ENCODE data around the gene MGME1.

DNA sequence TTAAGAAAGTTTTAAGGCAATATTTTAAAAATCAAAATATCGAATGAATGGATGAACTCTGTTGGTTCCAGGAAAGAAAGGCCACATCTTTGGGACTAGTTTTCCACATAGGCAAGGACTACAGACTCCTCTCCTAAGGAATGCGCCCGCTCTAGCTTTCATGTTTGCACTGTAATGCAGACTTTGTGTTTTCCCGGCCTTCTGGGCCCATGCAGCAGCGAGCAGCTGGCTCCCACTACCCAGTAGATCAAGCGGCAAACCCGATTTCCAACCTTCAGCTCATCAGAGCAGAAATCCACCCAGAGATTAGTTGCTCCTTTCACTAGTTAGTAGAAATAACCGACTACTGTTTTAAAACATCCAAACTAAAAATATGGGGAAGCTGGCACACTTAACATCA is 61.2 kb downstream of the MGME1 start:
- TF ChIP-seq BHLHE40 (IDR thresholded peaks at IDR 0.05; ENCODE audit: borderline replicate concordance) (no peak), ZNF384 (IDR thresholded peaks at IDR 0.05) (no peak), SUZ12 (IDR thresholded peaks at IDR 0.05) (no peak), TARDBP (IDR thresholded peaks at IDR 0.05) (no peak), ELF4 (IDR thresholded peaks at IDR 0.05) (no peak), L3MBTL2 (conservative IDR thresholded peaks at IDR 0.05) (no peak), FOXM1 (IDR thresholded peaks at IDR 0.05; ENCODE audit: borderline replicate concordance) (no peak), CTBP1 (IDR thresholded peaks at IDR 0.05; ENCODE audit: borderline replicate concordance) (no peak), SP1 (IDR thresholded peaks at IDR 0.05) (no peak), ARNT (IDR thresholded peaks at IDR 0.05) (no peak), PKNOX1 (IDR thresholded peaks at IDR 0.05) (no peak)
